HUDEP-2 (cell line): Measurements from ENCODE around the gene TPRX2.
A peak's percentile ranks its signal among the peaks of the same experiment; 100 is the strongest.
"Not testable (repeated sequence)": the region's sequence is repeated elsewhere in the genome, so short reads cannot be mapped to it uniquely, and the experiment has no call there.

ENCODE experiments used
- DNase-seq, 76 experiments: peaks; one replicate each; lab custom pipeline; 2025; ENCODE audit not compliant: unreplicated experiment in 76 of 76; lab: John Stamatoyannopoulos, UW

Gene TPRX2

GRCh38 chr19:47860602-47861297, 1.7 kb downstream of the TPRX2 start:
- DNase-seq, result no peak

GRCh38 chr19:47861630-47862029, 2.6 kb downstream of the TPRX2 start:
- DNase-seq, result no peak

GRCh38 chr19:47863514-47863936, 4.5 kb downstream of the TPRX2 start:
- peak in 69 of 76 experiments; percentile 37 to 95 (median 81) for DNase-seq

GRCh38 chr19:47865166-47865565, 6.1 kb downstream of the TPRX2 start:
- DNase-seq, result no peak

- no peak for DNase-seq
Measured at GRCh38 chr19:47878906-47879305, 19.9 kb downstream of the TPRX2 start.

GRCh38 chr19:47879385-47879784, 20.4 kb downstream of the TPRX2 start:
- not testable (repeated sequence) for DNase-seq

- no peak for DNase-seq
Measured at GRCh38 chr19:47881757-47882156, 22.7 kb downstream of the TPRX2 start.

GRCh38 chr19:47882890-47883289, 23.9 kb downstream of the TPRX2 start:
- no peak for DNase-seq

GRCh38 chr19:47885067-47885463, 26.0 kb downstream of the TPRX2 start:
- no peak for DNase-seq

- no peak for DNase-seq
Measured at GRCh38 chr19:47886010-47886559, 27.1 kb downstream of the TPRX2 start, which contains the start of gene SULT2A1. Gene SULT2A1 (minus strand): TSS chr19:47886315. CDS start chr19:47886257, 58 bp downstream.

GRCh38 chr19:47890865-47891621, 32.0 kb downstream of the TPRX2 start:
- DNase-seq, result no peak

GRCh38 chr19:47891622-47891922, 32.5 kb downstream of the TPRX2 start:
- DNase-seq, result peak in 3 of 76 experiments; percentile 11 to 34 (median 27)

GRCh38 chr19:47891923-47892666, 33.1 kb downstream of the TPRX2 start:
- peak in 74 of 76 experiments; percentile 47 to 99 (median 90) for DNase-seq

GRCh38 chr19:47895165-47895782, 36.2 kb downstream of the TPRX2 start:
- DNase-seq, result no peak

GRCh38 chr19:47896019-47896418, 37.0 kb downstream of the TPRX2 start:
- no peak for DNase-seq

- DNase-seq, result no peak
Measured at GRCh38 chr19:47896773-47897172, 37.7 kb downstream of the TPRX2 start.

- no peak for DNase-seq
Measured at GRCh38 chr19:47897861-47898260, 38.8 kb downstream of the TPRX2 start.

GRCh38 chr19:47899335-47899734, 40.3 kb downstream of the TPRX2 start:
- no peak for DNase-seq

- no peak for DNase-seq
Measured at GRCh38 chr19:47901370-47901769, 42.3 kb downstream of the TPRX2 start.

GRCh38 chr19:47909350-47909749, 50.3 kb downstream of the TPRX2 start:
- DNase-seq, result not testable (repeated sequence)

GRCh38 chr19:47910191-47910590, 51.2 kb downstream of the TPRX2 start:
- DNase-seq, result not testable (repeated sequence)
